Adrenal gland (tissue), 12 donors: ENCODE measurements around the gene NOXA1. TPM values are rescaled to one million over a fixed set of nuclear protein-coding genes. Genes with fewer than 3 reads are reported as not detected.

Experiments used
- DNase-seq, 7 donors: peaks; one replicate each; pipeline ENCODE4 v3.0.0-alpha.2; 2019 to 2020
- H3K27ac ChIP-seq, 5 donors: fragments of 200-600 bp; sonication (generic) in 4 of 5; 1 replicate in 3 of 5; 2 replicates in 2 of 5; pipeline versions ENCODE4 v1.5.1 to v1.8.0; 2016 to 2020; ENCODE audit warnings: mild to moderate bottlenecking in 1 of 5
- H3K27me3 ChIP-seq: fragments of 200-600 bp; 2 replicates; pipeline ENCODE4 v1.8.0; 2021
- H3K36me3 ChIP-seq, 2 donors: fragments of 200-600 bp; replicated peaks in 1 of 2; 1 replicate in 1 of 2; 2 replicates in 1 of 2; pipeline versions ENCODE4 v1.5.1 to v1.8.0; 2018 to 2022
- H3K4me1 ChIP-seq, 2 donors: fragments of 200-600 bp; replicated peaks in 1 of 2; 1 replicate in 1 of 2; 2 replicates in 1 of 2; pipeline versions ENCODE4 v1.5.1 to v1.8.0; 2018 to 2021
- H3K4me3 ChIP-seq, 4 donors: fragments of 200-600 bp; sonication (generic) in 3 of 4; one replicate each; pipeline ENCODE4 v1.5.1; 2016 to 2018
- H3K9me3 ChIP-seq, 3 donors: fragments of 200-600 bp; sonication (generic) in 1 of 3; replicated peaks in 1 of 3; 1 replicate in 2 of 3; 2 replicates in 1 of 3; pipeline versions ENCODE4 v1.5.1 to v1.8.0; 2016 to 2021
- POLR2A ChIP-seq, 2 donors: fragments of 450-650 bp; IDR thresholded peaks; one replicate each; pipeline ENCODE4 v1.6.1; 2017; ENCODE audit warnings: antibody characterized with exemption in 2 of 2, mild to moderate bottlenecking in 2 of 2, moderate library complexity in 1 of 2
- WGBS, 4 donors: extraction: QIAGEN DNeasy Blood & Tissue Kit in 2 of 4; methylation state at CpG; one replicate each; pipeline versions ENCODE4 v1.1.5 to v1.1.7; 2013 to 2017; 5-methylcytosine and 5-hydroxymethylcytosine counted together
- intact Hi-C, 2 donors: fragments of 100-400 bp; cut with DNase I; formaldehyde crosslinking; loops; one replicate each; pipeline versions ENCODE4 v1.14.1 to v1.15.0; 2022 to 2023
- polyA plus RNA-seq, 3 donors: library from polyadenylated mRNA; stranded (reverse); fragments of 200-250 nt in 2 of 3; fragments of 350-450 nt in 1 of 3; fragmentation: Illumina TruSeq in 1 of 3; extraction: RNeasy Lipid Tissue Mini Kit (QIAGEN cat#74804) in 1 of 3; gene quantifications; one replicate each; pipeline ENCODE4 v1.2.3, GENCODE V29; 2013 to 2014
- total RNA-seq, 9 donors: library from RNA; depleted of rRNA in 4 of 9; stranded (reverse); fragments of >200 nt in 4 of 9; fragments of 120-200 nt in 1 of 9; fragmentation: NEBNext Ultra II Directional in 1 of 9; extraction: Animal tissue kit (Norgen Biotek cat#: 25700) in 1 of 9; gene quantifications; one replicate each; pipeline versions ENCODE4 v1.1.0 to v1.2.4, GENCODE V29; 2013 to 2023
- TF ChIP-seq, protein P1 (sequence below), 6 experiments: fragments of 450-650 bp in 4 of 6; fragments of 200-600 bp in 2 of 6; sonication (generic) in 1 of 6; IDR thresholded peaks; 1 replicate in 5 of 6; 2 replicates in 1 of 6; pipeline versions ENCODE4 v1.5.1 to v1.8.0; 2016 to 2021; ENCODE audit warnings: antibody characterized with exemption in 6 of 6, mild to moderate bottlenecking in 2 of 6, moderate library complexity in 1 of 6
- donor health status: healthy with polysubstance abuse.
- donor health status: Bipolar disorder and iron deficiency.
- donor health status: DM: yes; HTN: yes; CAD: no.
- donor health status: DM: no; HTN: no; CAD: no.
- donor health status: DM: no; HTN: no; CAD: no.
- donor health status: DM: yes; HTN: yes; CAD: no.

NOXA1 gene
- total and polyA plus RNA-seq, 12 donors: 2.9 to 50.7 (median 9.4) TPM; not detected in 1

DNA sequence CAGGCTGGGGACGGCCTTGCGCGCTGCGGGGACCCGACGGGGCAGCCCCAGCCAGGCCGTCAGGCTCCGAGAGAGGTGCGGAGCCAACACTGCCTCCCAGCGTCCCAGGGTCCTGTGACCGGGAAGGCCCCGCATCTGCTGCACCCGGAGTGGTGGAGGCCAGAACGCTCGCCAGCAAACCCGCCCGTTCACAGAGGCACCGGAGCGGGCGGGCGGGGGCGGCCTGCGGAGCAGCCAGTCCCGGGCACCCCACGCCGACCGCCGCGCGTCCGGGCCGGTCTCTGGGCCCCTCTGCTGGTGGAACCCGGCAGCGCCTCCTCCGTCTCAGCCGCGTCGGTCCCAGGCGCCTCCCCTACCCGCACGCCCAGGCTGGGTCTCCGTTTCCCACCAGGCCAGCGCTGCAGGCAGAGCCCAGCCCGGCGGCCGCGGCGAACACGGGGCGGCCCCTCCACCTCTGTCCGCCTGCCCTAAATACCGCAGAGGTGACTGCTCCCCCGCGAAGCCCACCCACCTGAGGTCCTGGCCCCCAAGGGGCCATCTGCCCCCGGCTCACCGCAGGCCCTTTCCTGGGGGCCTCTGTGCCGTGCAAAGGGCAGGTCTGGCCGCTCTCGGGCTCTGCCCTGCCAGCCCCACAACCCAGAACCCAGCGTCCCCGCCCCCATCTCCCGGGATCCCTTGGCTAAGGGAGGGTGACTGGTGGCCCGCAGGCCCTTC lies 16.2 kb upstream of the NOXA1 start:
- WGBS, 4 donors: 2 to 3% (median 2%) methylated on average over 9 to 61 of the region's 63 CpGs
- Histone ChIP-seq H3K4me1 (peaks cover 24 to 25% of the 10 kb centered on the region in 2 donors), H3K4me3 (peak overlapping the region in 2 of 4 donors; percentile 10 to 54), H3K9me3 (no peaks in the 10 kb centered on the region), H3K27ac (peak overlapping the region in 2 of 5 donors; percentile 17 to 26), H3K27me3 (no peaks in the 10 kb centered on the region), H3K36me3 (no peaks in the 10 kb centered on the region)
- intact Hi-C loops: loop anchor here (2.0 to 5.0 kb wide), 2 partner anchors 110 kb away; no protein-coding TSS in a partner anchor
- DNase-seq: peak; percentile 61 to 81 (median 74)
- TF ChIP-seq, protein P1, sequence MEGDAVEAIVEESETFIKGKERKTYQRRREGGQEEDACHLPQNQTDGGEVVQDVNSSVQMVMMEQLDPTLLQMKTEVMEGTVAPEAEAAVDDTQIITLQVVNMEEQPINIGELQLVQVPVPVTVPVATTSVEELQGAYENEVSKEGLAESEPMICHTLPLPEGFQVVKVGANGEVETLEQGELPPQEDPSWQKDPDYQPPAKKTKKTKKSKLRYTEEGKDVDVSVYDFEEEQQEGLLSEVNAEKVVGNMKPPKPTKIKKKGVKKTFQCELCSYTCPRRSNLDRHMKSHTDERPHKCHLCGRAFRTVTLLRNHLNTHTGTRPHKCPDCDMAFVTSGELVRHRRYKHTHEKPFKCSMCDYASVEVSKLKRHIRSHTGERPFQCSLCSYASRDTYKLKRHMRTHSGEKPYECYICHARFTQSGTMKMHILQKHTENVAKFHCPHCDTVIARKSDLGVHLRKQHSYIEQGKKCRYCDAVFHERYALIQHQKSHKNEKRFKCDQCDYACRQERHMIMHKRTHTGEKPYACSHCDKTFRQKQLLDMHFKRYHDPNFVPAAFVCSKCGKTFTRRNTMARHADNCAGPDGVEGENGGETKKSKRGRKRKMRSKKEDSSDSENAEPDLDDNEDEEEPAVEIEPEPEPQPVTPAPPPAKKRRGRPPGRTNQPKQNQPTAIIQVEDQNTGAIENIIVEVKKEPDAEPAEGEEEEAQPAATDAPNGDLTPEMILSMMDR (IDR thresholded peaks at IDR 0.05): peak; percentile 44 to 94 (median 70)
- no peak for TF ChIP-seq POLR2A (IDR thresholded peaks at IDR 0.05)

DNA sequence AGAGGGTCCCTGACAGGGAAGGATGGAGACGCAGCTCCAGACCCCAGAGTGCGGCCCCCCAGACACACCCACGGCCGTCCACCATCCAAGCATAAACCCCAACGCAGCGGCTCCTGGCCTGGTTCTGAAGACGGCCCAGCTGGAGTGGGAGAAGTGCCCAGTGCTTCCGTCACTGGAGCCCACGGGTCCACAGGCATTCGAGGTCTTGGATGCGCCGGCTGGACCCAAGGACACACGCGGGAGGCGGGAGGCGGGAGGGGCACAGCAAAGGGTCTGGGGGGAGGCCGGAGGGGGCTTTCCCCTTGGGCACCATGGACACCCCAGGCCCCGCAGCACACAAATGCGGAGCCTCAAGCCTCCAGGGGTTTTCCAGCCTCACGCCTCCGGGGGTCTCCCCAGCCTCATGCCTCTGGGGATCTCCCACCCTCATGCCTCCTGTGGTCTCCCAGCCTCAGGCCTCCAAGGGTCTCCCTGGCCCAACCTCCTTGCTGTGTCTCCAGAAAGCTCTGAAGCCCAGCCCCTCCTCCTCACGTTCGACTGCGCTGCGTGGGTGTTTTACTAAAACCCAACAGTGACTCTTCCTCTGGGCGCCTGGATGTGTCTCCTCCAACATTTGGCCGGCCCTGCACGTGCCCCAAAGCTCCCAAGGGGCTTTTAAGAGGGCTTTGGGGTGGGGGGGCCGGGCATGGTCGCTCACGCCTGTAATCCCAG lies 15.4 kb upstream of the NOXA1 start:
- TF ChIP-seq, protein P1 (IDR thresholded peaks at IDR 0.05): no peak
- peak in 1 of 2 donors; percentile 30 for TF ChIP-seq POLR2A (IDR thresholded peaks at IDR 0.05)
- H3K27ac ChIP-seq: peak overlapping the region in 2 of 5 donors; percentile 11 to 26
- DNase-seq: peak in 5 of 7 donors; percentile 56 to 78 (median 64)
- intact Hi-C loops: loop anchor here (2.0 to 5.0 kb wide), 2 partner anchors 110 to 111 kb away; no protein-coding TSS in a partner anchor
- H3K36me3 ChIP-seq: no peaks in the 10 kb centered on the region
- peak overlapping the region in 2 of 4 donors; percentile 10 to 54 for H3K4me3 ChIP-seq
- WGBS, 4 donors: 39 to 97% (median 64%) methylated on average over 10 to 31 of the region's 31 CpGs
- no peaks in the 10 kb centered on the region for H3K9me3 ChIP-seq
- H3K4me1 ChIP-seq: peaks cover 28 to 31% of the 10 kb centered on the region in 2 donors
- H3K27me3 ChIP-seq: no peaks in the 10 kb centered on the region

DNA sequence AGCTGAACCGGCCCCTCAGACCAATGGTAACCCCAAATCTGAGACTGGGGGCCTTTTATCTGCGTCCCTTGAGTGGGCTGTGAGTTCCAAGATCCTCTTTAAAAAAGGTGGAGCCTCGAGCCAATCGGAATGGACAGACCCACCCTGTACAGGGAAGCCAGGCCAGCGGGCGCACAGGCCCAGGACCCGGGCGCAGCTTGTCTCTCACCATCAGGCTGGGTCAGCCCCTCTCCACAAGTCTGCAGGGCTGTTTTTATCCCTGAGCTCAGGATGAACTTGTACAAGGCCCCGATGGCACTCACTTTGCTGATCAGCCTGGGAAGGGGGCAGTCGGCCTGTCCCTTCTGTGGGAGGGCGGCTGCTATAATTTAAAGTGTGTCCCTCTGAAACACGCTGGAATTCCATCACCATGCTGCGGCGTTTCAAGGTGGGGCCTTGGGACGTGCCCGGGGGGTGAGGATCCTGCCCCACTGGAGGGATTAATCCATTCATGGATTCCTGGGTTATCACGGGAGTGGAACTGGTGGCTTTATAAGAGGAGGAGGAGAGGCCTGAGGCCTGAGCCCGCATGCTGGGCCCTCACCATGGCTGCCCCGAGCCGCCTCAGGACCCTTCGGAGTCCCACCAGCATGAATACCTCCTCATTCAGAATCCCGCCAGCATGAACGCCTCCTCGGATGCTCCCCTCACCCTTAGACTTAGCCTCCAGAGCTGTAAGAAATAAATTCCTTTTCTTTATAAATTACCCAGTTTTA lies 14.4 kb upstream of the NOXA1 start:
- WGBS, 4 donors: 92 to 95% (median 94%) methylated on average over 19 to 24 of the region's 24 CpGs
- peaks cover 28 to 32% of the 10 kb centered on the region in 2 donors for H3K4me1 ChIP-seq

More for the DNA sequence above, 14.4 kb upstream of the NOXA1 start:
- no peak overlapping the region for H3K27ac ChIP-seq
- TF ChIP-seq, protein P1 (IDR thresholded peaks at IDR 0.05): no peak
- TF ChIP-seq POLR2A (IDR thresholded peaks at IDR 0.05): no peak
- H3K27me3 ChIP-seq: no peaks in the 10 kb centered on the region
- no peaks in the 10 kb centered on the region for H3K36me3 ChIP-seq
- intact Hi-C loops: loop anchor here in 1 of 2 donors (5.0 kb wide), 1 partner anchor 112 kb away; no protein-coding TSS in a partner anchor
- no peak overlapping the region for H3K4me3 ChIP-seq
- no peak for DNase-seq
- H3K9me3 ChIP-seq: no peaks in the 10 kb centered on the region
